CD14-positive monocyte (primary cell): ENCODE measurements around the gene KCNS1. TPM values are rescaled to one million over a fixed set of nuclear protein-coding genes. Genes with fewer than 3 reads are reported as not detected.
A peak's percentile ranks its signal among the peaks of the same experiment; 100 is the strongest.

Experiments used
- DNase-seq, 3 donors: peaks; one replicate each; pipeline ENCODE4 v3.0.0-alpha.2; 2011 to 2022
- H2AFZ ChIP-seq: 2 replicates; pipeline ENCODE4 v1.6.0; 2012; ENCODE audit warnings: mild to moderate bottlenecking, low read depth, low read length, inconsistent platforms; ENCODE audit not compliant: insufficient read depth, poor library complexity, severe bottlenecking
- H3K27ac ChIP-seq, 2 donors: 1 replicate in 1 of 2; 2 replicates in 1 of 2; pipeline ENCODE4 v1.5.1; 2012 to 2013; ENCODE audit warnings: low read length in 2 of 2, control low read depth in 1 of 2, inconsistent platforms in 1 of 2, low read depth in 1 of 2, mild to moderate bottlenecking in 1 of 2
- H3K27me3 ChIP-seq, 2 donors: one replicate each; pipeline versions ENCODE4 v1.6.0 to v1.6.1; 2011 to 2013; ENCODE audit warnings: low read length in 2 of 2; ENCODE audit not compliant: control insufficient read depth in 2 of 2, insufficient read depth in 2 of 2
- H3K36me3 ChIP-seq, 2 donors: replicated peaks in 1 of 2; 1 replicate in 1 of 2; 2 replicates in 1 of 2; pipeline versions ENCODE4 v1.5.1 to v1.6.1; 2012 to 2013; ENCODE audit warnings: low read length in 2 of 2, control low read depth in 1 of 2, inconsistent platforms in 1 of 2, mild to moderate bottlenecking in 1 of 2; ENCODE audit not compliant: insufficient read depth in 2 of 2, control insufficient read depth in 1 of 2
- H3K4me1 ChIP-seq, 2 donors: 1 replicate in 1 of 2; 2 replicates in 1 of 2; pipeline versions ENCODE4 v1.5.1 to v1.6.1; 2012 to 2013; ENCODE audit warnings: low read length in 2 of 2, control low read depth in 1 of 2, inconsistent platforms in 1 of 2, mild to moderate bottlenecking in 1 of 2, moderate library complexity in 1 of 2; ENCODE audit not compliant: insufficient read depth in 2 of 2, control insufficient read depth in 1 of 2
- H3K4me2 ChIP-seq: replicated peaks from 2 replicates; pipeline ENCODE3; 2012; ENCODE audit warnings: low read length, moderate library complexity, mild to moderate bottlenecking; ENCODE audit not compliant: poor library complexity, severe bottlenecking; ENCODE audit errors: extremely low read depth
- H3K4me3 ChIP-seq, 3 experiments: fragments of 200-600 bp in 1 of 3; sonication (generic) in 1 of 3; replicated peaks in 1 of 3; 1 replicate in 2 of 3; 2 replicates in 1 of 3; pipeline ENCODE4 v1.5.1; 2011 to 2013; ENCODE audit warnings: low read length in 3 of 3, mild to moderate bottlenecking in 3 of 3, control low read depth in 2 of 3, low read depth in 2 of 3, inconsistent platforms in 1 of 3, moderate library complexity in 1 of 3
- H3K79me2 ChIP-seq: 2 replicates; pipeline ENCODE4 v1.6.0; 2012; ENCODE audit warnings: mild to moderate bottlenecking, control low read depth, inconsistent platforms, low read length, moderate library complexity; ENCODE audit not compliant: insufficient read depth
- H3K9ac ChIP-seq: 2 replicates; pipeline ENCODE4 v1.6.0; 2017; ENCODE audit warnings: low read length, mild to moderate bottlenecking; ENCODE audit not compliant: insufficient read depth, poor library complexity, severe bottlenecking
- H3K9me3 ChIP-seq, 2 donors: replicated peaks in 1 of 2; 1 replicate in 1 of 2; 2 replicates in 1 of 2; pipeline versions ENCODE4 v1.5.1 to v1.6.1; 2012 to 2013; ENCODE audit warnings: low read length in 2 of 2, control low read depth in 1 of 2; ENCODE audit not compliant: control insufficient read depth in 1 of 2, insufficient read depth in 1 of 2
- H4K20me1 ChIP-seq: 2 replicates; pipeline ENCODE4 v1.6.0; 2012; ENCODE audit warnings: mild to moderate bottlenecking, low read length, control low read depth, moderate library complexity; ENCODE audit not compliant: insufficient read depth
- H3K27ac Mint-ChIP-seq, 7 donors: one replicate each; pipeline ENCODE4 v1.8.0; 2020; ENCODE audit warnings: mild to moderate bottlenecking in 7 of 7, mixed read lengths in 7 of 7, moderate library complexity in 6 of 7, inconsistent platforms in 2 of 7
- H3K27me3 Mint-ChIP-seq, 3 donors: one replicate each; pipeline ENCODE4 v1.8.0; 2021 to 2022; ENCODE audit warnings: low read depth in 3 of 3, mild to moderate bottlenecking in 3 of 3, mixed read lengths in 3 of 3, moderate library complexity in 3 of 3, inconsistent platforms in 1 of 3
- H3K36me3 Mint-ChIP-seq, 2 donors: one replicate each; pipeline ENCODE4 v1.8.0; 2020; ENCODE audit warnings: mixed read lengths in 2 of 2, inconsistent platforms in 1 of 2, mild to moderate bottlenecking in 1 of 2
- H3K4me1 Mint-ChIP-seq: one replicate; pipeline ENCODE4 v1.8.0; 2020; ENCODE audit warnings: mild to moderate bottlenecking, mixed read lengths
- H3K4me3 Mint-ChIP-seq, 2 donors: one replicate each; pipeline ENCODE4 v1.8.0; 2020; ENCODE audit warnings: mild to moderate bottlenecking in 2 of 2, mixed read lengths in 2 of 2, moderate library complexity in 1 of 2
- H3K9me3 Mint-ChIP-seq, 7 donors: one replicate each; pipeline ENCODE4 v1.8.0; 2020 to 2022; ENCODE audit warnings: mixed read lengths in 7 of 7, mild to moderate bottlenecking in 6 of 7, moderate library complexity in 6 of 7, inconsistent platforms in 2 of 7
- WGBS: methylation state at CpG from one replicate; pipeline ENCODE4 v1.1.5; 2013; ENCODE audit warnings: missing lambda C conversion rate; ENCODE audit not compliant: insufficient coverage; 5-methylcytosine and 5-hydroxymethylcytosine counted together
- intact Hi-C, 2 donors: fragments of 100-400 bp; cut with micrococcal nuclease; formaldehyde crosslinking; loops; one replicate each; pipeline versions ENCODE4 v1.15.0 to v1.15.1; 2023
- polyA plus RNA-seq, 3 donors: library from polyadenylated mRNA; depleted of rRNA in 1 of 3; unstranded in 2 of 3; stranded (reverse) in 1 of 3; fragments of 300-500 nt in 2 of 3; fragments of >200 nt in 1 of 3; fragmentation: Illumina TruSeq in 2 of 3; gene quantifications; 1 replicate in 2 of 3; 2 replicates in 1 of 3; pipeline ENCODE4 v1.2.3, GENCODE V29; 2012 to 2021
- TF ChIP-seq, protein P1 (sequence below): fragments of 200-600 bp; IDR thresholded peaks from one replicate; pipeline ENCODE4 v1.8.0; 2022; ENCODE audit warnings: antibody characterized with exemption, mild to moderate bottlenecking

The KCNS1 gene
- polyA plus RNA-seq, 3 donors, result 0.23 TPM; not detected in 2

DNA sequence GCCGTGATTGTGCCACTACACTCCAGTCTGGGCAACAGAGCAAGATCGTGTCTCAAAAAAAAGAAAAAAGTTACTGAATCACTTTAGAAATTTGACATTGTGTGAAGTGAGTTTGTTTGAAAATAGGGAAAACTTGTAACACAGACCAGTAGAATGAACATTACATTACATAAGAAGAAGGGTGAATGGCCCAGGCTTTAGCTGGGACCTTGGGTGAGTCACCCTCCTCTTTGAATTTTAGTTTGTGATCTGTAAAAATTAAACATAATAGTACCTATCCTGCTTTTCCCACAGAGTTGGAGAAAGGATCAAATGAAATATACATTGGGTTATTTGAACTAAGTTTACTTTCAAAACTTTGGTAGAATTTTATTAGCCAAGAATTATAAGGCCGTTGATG lies 56.3 kb downstream of the KCNS1 start:
- intact Hi-C loops, result loop anchor here (2.0 to 10.0 kb wide), 2 partner anchors 50 kb away; no protein-coding TSS in a partner anchor
- peaks cover 25 to 39% of the 10 kb centered on the region in 2 donors for H3K4me1 ChIP-seq
- peaks cover 57 to 64% of the 10 kb centered on the region in 2 donors for H3K36me3 Mint-ChIP-seq

DNA sequence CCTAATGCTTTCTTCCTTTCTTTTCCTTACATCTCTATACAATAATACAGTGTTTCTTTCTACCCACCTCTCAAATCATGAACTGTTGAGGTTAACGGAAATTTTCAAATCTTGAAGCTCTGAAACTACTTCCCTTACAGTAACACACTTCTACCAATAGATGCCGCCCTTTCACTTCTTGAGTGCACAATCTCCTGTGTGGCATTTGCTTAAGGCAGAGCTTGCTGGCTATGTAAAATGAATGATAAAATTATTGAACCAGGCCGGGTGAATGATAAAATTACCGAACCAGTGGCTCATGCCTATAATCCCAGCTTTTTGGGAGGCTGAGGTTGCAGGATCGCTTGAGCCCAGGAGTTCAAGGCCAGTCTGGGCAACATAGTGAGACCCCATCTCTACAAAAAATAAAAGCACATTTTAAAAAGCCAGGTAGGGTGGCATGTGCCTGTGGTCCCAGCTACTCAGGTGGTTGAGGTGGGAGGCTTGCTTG lies 56.8 kb downstream of the KCNS1 start:
- WGBS, result 100% methylated on average over 1 of the region's 5 CpGs
- peaks cover 54 to 60% of the 10 kb centered on the region in 2 donors for H3K36me3 Mint-ChIP-seq
- peak; percentile 35 to 51 (median 46) for DNase-seq
- peak overlapping the region in 4 of 7 donors; percentile 6 to 74 (median 35) for H3K27ac Mint-ChIP-seq
- Histone ChIP-seq H2AFZ (no peak overlapping the region), H3K4me3 (no peak overlapping the region), H3K36me3 (peaks cover 41 to 80% of the 10 kb centered on the region in 2 donors), H3K79me2 (peaks cover 92% of the 10 kb centered on the region), H3K27me3 (no peaks in the 10 kb centered on the region), H3K9ac (no peak overlapping the region), H3K27ac (peak overlapping the region in 1 of 2 donors; percentile 49), H3K4me2 (no peak overlapping the region), H4K20me1 (peaks cover 99% of the 10 kb centered on the region), H3K4me1 (peaks cover 30 to 44% of the 10 kb centered on the region in 2 donors), H3K9me3 (no peaks in the 10 kb centered on the region)
- TF ChIP-seq, protein P1, sequence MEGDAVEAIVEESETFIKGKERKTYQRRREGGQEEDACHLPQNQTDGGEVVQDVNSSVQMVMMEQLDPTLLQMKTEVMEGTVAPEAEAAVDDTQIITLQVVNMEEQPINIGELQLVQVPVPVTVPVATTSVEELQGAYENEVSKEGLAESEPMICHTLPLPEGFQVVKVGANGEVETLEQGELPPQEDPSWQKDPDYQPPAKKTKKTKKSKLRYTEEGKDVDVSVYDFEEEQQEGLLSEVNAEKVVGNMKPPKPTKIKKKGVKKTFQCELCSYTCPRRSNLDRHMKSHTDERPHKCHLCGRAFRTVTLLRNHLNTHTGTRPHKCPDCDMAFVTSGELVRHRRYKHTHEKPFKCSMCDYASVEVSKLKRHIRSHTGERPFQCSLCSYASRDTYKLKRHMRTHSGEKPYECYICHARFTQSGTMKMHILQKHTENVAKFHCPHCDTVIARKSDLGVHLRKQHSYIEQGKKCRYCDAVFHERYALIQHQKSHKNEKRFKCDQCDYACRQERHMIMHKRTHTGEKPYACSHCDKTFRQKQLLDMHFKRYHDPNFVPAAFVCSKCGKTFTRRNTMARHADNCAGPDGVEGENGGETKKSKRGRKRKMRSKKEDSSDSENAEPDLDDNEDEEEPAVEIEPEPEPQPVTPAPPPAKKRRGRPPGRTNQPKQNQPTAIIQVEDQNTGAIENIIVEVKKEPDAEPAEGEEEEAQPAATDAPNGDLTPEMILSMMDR, result peak; percentile 84
- intact Hi-C loops, result loop anchor here (2.0 to 10.0 kb wide), 2 partner anchors 51 kb away; no protein-coding TSS in a partner anchor
- H3K27me3 Mint-ChIP-seq, result no peaks in the 10 kb centered on the region
- peaks cover 37% of the 10 kb centered on the region for H3K4me1 Mint-ChIP-seq
- no peak overlapping the region for H3K4me3 Mint-ChIP-seq
- peaks cover 0 to 5% (median 3%) of the 10 kb centered on the region in 7 donors for H3K9me3 Mint-ChIP-seq

More for the DNA sequence above, 56.3 kb downstream of the KCNS1 start:
- Histone ChIP-seq H3K36me3 (peaks cover 46 to 85% of the 10 kb centered on the region in 2 donors), H3K79me2 (peaks cover 90% of the 10 kb centered on the region), H3K9me3 (no peaks in the 10 kb centered on the region), H3K4me3 (no peak overlapping the region), H2AFZ (no peak overlapping the region), H3K27ac (peak overlapping the region in 1 of 2 donors; percentile 49), H3K27me3 (no peaks in the 10 kb centered on the region), H4K20me1 (peaks cover 100% of the 10 kb centered on the region), H3K4me2 (no peak overlapping the region), H3K9ac (no peak overlapping the region)
- Mint-ChIP-seq H3K27ac (peak overlapping the region in 4 of 7 donors; percentile 6 to 74 (median 20)), H3K4me3 (no peak overlapping the region), H3K27me3 (no peaks in the 10 kb centered on the region), H3K9me3 (peaks cover 0 to 5% (median 3%) of the 10 kb centered on the region in 7 donors), H3K4me1 (peaks cover 37% of the 10 kb centered on the region)
- no peak for DNase-seq
- TF ChIP-seq, protein P1, result no peak
- 100% methylated on average over 2 of the region's 3 CpGs for WGBS
